HuH-7 (cell line): ENCODE results near the gene CCSER2.
A peak's percentile ranks its signal among the peaks of the same experiment; 100 is the strongest.
"Not testable (repeated sequence)": the region's sequence is repeated elsewhere in the genome, so short reads cannot be mapped to it uniquely, and the experiment has no call there.

ENCODE experiments used
- DNase-seq: peaks from one replicate; pipeline ENCODE4 v3.0.0; 2011; ENCODE audit warnings: low spot score

CCSER2 gene

GRCh38 chr10:84523526-84523925 is 195.1 kb downstream of the CCSER2 start:
- DNase-seq: no peak

DNA sequence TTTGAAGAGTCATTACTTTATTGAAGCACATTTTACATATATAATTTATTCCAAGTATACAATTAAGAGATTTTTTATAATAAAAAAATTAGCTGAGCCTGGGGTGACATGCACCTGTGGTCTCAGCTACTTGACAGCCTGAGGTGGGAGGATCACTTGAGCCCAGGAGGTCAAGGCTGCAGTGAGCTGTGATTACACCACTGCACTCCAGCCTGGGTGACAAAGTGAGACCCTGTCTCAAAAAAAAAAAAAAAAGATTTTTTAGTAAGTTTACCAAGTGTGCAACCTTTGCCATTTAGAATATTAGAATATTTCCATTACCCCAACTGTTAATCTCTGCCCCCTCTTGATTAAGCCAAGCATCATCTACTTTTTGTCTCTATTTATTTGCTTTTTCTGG is 196.0 kb downstream of the CCSER2 start:
- no peak for DNase-seq

GRCh38 chr10:84525120-84525806 is 196.9 kb downstream of the CCSER2 start:
- no peak for DNase-seq

GRCh38 chr10:84525807-84526182 is 197.4 kb downstream of the CCSER2 start:
- DNase-seq: not testable (repeated sequence)

GRCh38 chr10:84527386-84527785 is 199.0 kb downstream of the CCSER2 start:
- DNase-seq: not testable (repeated sequence)

DNA sequence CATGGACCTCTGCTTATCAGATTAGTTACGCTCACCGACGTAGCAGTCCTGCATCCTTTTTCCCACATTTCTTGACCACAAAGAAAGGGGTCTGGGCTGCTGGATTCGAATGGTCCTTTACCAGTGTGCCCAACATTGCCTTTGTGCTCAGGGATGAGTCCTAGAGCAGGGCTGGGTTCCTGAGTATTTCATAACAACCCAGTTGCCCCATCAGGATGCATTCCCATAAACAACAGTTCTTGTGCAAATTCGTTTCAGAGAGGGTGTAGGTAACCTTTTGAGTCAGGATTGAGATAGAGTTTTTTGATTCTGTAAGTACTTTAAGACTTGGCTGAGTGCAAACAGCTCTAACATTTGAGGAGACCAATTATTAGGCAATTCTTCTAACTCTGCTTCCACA is 200.1 kb downstream of the CCSER2 start:
- DNase-seq: not testable (repeated sequence)

GRCh38 chr10:84530724-84531325 is 202.4 kb downstream of the CCSER2 start:
- no peak for DNase-seq

DNA sequence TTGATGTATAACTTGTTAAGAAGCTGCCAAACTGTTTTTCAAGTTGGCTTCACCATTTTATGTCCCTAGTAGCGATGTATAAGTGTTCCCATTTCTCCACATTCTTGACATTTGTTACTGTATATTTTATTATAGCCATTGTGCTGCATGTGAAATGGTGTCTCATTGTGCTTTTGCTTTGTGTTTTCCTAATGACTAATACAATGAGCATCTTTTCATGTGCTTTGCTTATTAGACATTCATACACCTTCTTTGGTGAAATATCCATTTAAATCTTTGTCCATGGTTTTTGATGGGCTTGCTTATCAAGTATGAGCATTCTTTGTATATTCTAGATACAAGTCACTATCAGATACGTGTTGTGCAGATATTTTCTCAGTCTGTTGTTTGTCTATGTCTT is 203.0 kb downstream of the CCSER2 start:
- no peak for DNase-seq

DNA sequence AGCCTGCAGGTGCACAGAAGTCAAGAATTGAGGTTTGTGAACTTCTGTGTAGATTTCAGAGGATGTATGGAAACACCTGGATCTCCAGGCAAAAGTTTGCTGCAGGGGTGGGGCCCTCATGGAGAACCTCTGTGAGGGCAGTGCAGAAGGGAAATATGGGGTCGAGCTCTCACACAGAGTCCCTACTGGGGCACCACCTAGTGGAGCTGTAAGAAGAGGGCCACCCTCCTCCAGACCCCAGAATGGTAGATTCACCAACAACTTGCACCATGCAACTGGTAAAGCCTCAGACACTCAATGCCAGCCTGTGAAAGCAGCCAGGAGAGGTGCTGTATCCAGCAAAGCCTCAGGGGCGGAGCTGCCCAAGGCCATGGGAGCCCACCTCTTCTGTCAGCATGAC is 205.8 kb downstream of the CCSER2 start:
- DNase-seq: no peak

DNA sequence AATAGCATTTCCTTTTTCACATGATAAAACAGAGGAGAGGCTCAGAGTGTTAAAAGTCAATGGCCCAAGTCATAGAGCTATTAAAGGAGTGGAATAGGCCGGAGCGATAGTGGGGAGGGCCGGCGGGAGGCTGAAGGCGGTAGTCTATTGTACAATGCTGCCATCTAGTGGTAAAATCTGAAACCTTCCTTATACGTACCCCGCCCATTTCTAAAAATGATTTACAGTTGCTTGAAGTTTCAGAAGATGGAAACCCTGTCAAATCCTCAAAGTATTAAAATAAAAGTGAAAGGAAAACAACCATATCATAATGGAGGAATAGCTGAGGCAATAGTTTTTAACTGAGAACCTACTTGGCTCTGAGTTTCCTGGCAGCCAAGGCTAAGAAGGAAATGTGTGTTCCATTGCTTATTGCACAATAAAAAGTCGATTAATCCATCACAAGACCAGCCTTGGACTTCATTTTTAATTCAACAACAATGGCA is 209.1 kb downstream of the CCSER2 start:
- peak; percentile 59 for DNase-seq

DNA sequence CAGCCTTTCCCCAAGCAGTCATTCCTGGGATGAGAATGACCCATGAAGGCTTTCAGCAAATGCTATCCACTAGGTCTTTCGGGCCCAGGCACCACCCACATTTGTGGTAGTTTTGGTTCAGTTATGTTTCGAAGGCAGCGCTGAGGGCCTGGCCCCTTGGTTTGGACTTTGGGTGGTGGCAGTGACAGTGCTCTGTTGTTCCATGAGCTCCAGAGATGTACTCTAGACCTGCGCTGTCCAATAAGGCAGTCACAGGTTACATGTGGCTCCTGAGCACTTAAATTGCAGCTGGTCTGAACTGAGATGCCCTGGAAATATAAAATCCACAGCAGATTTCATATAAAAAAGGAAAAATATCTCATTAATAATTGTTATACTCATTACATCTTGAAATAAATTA is 209.6 kb downstream of the CCSER2 start:
- no peak for DNase-seq

GRCh38 chr10:84539216-84539615 is 210.8 kb downstream of the CCSER2 start:
- DNase-seq: no peak

DNA sequence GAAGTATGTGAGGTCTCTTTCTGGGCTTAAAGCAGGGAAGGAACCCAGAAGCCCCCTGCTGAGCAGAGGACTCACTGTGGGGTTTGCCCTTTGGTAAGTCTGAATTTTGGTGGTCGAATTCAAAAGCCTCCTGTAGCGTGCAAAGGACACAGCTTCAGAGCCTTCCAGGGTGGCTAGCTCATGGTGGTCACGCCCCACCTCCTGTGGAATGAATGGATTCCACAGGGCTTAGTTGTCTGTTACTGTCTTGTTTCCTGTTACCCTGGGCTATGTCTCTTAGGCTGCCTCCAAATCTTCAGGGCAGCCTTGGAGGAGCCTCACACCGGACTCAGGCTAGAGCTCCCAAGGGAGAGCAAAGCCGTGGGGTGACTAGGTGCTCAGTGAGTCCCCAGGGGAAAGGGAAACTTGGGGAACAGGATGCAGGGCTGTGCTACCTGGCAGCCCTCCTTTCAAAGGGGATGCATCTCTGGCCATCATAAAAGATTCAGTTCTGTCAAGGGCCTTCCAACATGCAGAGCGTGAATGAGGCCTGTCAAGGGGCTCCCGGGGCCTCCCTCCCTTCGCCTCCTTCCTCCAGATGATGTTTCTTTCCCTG is 211.7 kb downstream of the CCSER2 start:
- no peak for DNase-seq

DNA sequence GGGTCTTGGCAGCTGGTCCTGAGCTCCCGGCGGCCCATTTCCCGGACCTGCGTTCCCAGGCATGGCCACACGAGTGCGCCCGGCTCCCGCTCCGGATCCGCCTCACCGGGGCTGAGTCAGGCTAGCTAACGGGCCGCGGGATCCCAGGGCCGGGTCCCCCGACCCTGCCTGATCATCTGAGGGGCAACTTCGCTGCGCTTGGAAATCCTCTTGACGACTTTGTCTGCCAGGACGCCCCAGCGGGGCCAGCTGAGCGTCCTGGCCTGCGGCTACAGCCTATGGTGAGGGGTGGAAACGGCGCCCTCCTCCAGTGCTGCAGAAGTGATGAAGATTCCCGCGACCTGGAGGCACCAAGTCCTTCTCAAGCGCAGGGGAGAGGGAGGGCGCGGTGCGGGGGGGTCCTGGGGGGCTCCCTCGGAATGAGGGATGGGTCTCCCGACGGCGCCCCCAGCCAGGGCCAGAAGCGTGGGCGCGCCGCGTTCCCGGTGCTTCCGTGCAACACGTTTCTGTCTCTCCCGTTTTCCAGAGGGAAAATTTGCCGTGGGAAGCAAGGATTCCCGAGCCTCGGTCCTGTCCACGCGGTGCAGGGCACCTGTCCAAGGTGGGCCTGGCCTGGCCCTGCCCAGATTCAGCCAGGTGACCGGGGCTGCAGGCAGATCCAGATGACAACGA is 212.4 kb downstream of the CCSER2 start:
- DNase-seq: peak; percentile 74

DNA sequence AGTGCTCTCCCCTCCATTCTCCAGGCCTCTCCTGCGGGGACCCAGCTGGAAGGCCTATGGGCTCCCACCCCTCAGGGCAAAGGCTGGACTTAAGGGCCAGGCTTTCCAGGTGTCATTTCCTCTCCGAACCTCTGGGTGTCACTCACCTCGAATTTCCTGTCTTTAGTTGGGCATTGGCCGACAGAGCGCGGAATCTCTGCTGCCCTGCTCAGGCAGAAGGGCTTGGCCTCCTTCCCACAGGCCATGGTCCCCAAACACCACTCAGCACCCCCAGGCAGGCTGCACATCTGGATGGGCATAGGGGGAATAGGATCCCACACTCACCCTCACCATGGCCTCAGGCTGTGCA is 212.9 kb downstream of the CCSER2 start:
- DNase-seq: peak; percentile 51

GRCh38 chr10:84542522-84543490 is 214.4 kb downstream of the CCSER2 start:
- DNase-seq: no peak

DNA sequence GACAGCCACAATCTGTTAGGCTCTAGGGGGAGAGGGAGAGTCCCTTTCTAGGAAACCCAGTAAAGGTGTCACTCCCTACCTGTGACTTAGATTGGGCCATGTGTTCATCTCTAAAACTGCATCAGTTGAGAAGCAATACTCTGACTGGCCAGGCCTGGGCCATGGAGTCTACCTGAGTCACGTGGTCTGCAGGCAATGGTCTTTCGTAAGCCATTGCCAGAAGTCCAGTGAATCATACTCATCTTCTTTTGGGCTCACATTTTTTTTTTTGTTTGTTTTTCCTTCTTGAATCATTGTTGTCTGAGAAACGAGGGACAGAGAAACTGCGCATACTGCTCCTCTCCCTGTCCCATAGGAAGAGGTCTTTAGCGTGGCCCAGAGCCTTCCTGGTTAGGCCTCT is 215.6 kb downstream of the CCSER2 start:
- no peak for DNase-seq

DNA sequence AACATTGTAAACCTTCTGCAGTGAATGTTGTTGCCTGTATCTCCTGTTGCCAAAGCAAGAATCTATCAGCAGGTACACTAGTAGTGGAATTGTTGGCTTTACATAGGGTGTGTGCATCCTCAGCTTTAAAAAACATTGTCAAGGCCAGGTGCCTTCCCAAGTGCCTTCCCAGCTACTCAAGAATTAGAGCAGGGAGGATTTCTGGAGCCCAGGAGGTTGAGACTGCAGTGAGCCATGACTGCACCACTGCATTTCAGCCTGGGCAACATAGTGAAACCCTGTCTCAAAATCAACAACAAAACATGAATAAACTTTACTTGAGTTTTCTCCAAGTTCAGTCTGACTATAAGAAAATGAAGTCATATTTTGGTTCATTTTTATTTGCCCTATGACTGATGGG is 217.3 kb downstream of the CCSER2 start:
- no peak for DNase-seq

- DNase-seq: no peak
Measured at GRCh38 chr10:84546609-84547008, 218.2 kb downstream of the CCSER2 start.

GRCh38 chr10:84547616-84548015 is 219.2 kb downstream of the CCSER2 start:
- DNase-seq: no peak

DNA sequence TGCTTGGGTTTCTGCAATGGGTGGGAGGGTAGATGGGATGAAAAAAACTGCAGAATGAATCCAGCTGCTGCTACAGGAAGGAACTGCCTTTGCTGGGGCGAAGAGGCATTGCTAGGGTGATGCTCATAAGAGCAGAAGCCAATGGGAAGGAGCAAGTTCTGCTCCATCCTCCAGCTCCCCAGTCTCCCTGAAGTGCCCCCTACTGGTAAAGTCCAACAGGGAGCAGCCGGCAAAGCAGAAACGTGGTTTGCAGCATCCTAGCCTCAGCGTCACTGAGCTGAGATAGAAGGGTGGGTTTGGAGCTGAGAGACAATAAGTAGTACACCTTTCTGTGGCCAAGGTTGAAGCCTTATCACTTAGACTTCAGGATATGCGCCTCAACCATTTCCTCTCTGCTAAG is 220.5 kb downstream of the CCSER2 start:
- DNase-seq: no peak
